GM12878 (cell line): Measurements from ENCODE around the gene HHIP.

ENCODE experiments used
- CHD2 ChIP-seq: IDR thresholded peaks from 2 replicates; pipeline ENCODE4 v1.6.1; 2011; ENCODE audit warnings: low read depth, low read length, improper control_type of control experiment, borderline replicate concordance
- CTCF ChIP-seq, 3 experiments: IDR thresholded peaks in 2 of 3; conservative IDR thresholded peaks in 1 of 3; 2 replicates each; pipeline ENCODE4 v1.5.1; 2011; ENCODE audit warnings: low read depth in 3 of 3, low read length in 3 of 3, mild to moderate bottlenecking in 3 of 3, control low read depth in 2 of 3, moderate library complexity in 2 of 3, inconsistent platforms in 1 of 3, mixed read lengths in 1 of 3; ENCODE audit not compliant: control insufficient read depth in 2 of 3, insufficient read depth in 1 of 3; ENCODE audit errors: extremely low read depth in 1 of 3
- EGR1 ChIP-seq, 2 experiments: IDR thresholded peaks; 1 replicate in 1 of 2; 2 replicates in 1 of 2; pipeline ENCODE4 v1.6.1; 2011 to 2012; ENCODE audit warnings: low read depth in 2 of 2, low read length in 2 of 2, borderline replicate concordance in 1 of 2, mild to moderate bottlenecking in 1 of 2, moderate library complexity in 1 of 2
- EP300 ChIP-seq, 2 experiments: fragments of 150-350 bp in 1 of 2; IDR thresholded peaks; 2 replicates each; pipeline ENCODE4 v1.6.1; 2011 to 2012; ENCODE audit warnings: low read depth in 2 of 2, low read length in 2 of 2, borderline replicate concordance in 1 of 2, improper control_type of control experiment in 1 of 2, inconsistent platforms in 1 of 2; ENCODE audit not compliant: control insufficient read depth in 1 of 2
- EZH2 ChIP-seq: IDR thresholded peaks from 2 replicates; pipeline ENCODE4 v1.6.1; 2012; ENCODE audit warnings: low read depth, mild to moderate bottlenecking, control low read depth, inconsistent platforms, low read length, borderline replicate concordance; ENCODE audit not compliant: control insufficient read depth
- NFYB ChIP-seq: IDR thresholded peaks from 2 replicates; pipeline ENCODE4 v1.6.1; 2011; ENCODE audit warnings: low read depth, mild to moderate bottlenecking, low read length, improper control_type of control experiment, moderate library complexity; ENCODE audit not compliant: insufficient read depth
- NR2C1 ChIP-seq: fragments of 450-650 bp; IDR thresholded peaks from 2 replicates; pipeline ENCODE4 v1.6.1; 2017; ENCODE audit warnings: antibody characterized with exemption, mild to moderate bottlenecking, moderate library complexity
- POLR2A ChIP-seq: IDR thresholded peaks from 2 replicates; pipeline ENCODE4 v1.6.1; 2011; ENCODE audit warnings: low read depth, mild to moderate bottlenecking, low read length
- RFX5 ChIP-seq: IDR thresholded peaks from 2 replicates; pipeline ENCODE4 v1.6.1; 2011; ENCODE audit warnings: low read depth, low read length, improper control_type of control experiment
- SP1 ChIP-seq: IDR thresholded peaks from one replicate; pipeline ENCODE4 v1.6.1; 2011; ENCODE audit warnings: low read depth, low read length
- SREBF1 ChIP-seq: IDR thresholded peaks from 2 replicates; pipeline ENCODE4 v1.6.1; 2012; ENCODE audit warnings: mild to moderate bottlenecking, low read length
- TF ChIP-seq, protein P1 (sequence below): IDR thresholded peaks from 2 replicates; pipeline ENCODE4 v1.6.1; 2012; ENCODE audit warnings: mild to moderate bottlenecking, low read depth, low read length

DNA sequence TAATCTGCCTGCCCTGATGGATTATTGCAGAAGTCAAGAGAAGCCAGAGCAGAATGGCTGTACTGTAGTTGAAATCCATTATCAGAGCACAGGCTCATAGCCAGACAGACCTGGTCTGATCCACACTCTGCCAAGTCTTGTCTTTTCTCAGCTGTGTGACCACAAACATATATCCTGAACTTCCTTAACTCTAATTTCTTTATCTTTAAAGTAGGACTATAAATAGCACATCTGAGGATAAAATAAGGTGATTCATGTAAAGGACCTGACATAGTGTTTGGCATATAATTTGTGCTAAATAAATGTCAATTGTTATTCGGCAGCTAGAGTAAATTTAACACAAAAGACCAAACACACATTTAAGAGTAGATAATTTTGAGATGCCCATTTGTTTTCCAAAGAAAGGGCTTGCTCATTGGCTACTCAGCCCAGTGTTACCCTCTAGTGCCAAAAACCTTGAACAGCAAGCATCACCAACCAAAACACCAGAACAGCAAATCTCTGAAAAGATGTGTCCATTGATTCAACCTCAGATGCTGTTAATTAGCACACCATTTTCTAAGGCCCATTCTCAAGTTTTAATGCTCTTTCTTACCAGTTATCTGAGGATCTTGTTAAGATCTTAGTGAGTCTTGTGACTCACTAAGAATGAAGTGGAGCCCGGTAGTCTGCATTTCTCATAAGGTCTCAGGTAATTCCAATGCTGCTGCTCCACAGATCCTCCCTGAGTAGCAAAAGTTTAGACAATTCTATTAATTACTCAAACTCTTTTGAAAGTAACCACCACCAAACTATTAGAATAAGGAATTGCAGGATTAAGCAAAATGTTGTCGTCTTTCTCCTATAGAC lies 108.8 kb downstream of the HHIP start:
- no peak for TF ChIP-seq EGR1 (IDR thresholded peaks at IDR 0.05; ENCODE audit: borderline replicate concordance in 1 of 2, low read depth in 2 of 2, low read length in 2 of 2)
- TF ChIP-seq CTCF (IDR thresholded peaks at IDR 0.05 in 2 of 3, conservative IDR thresholded peaks at IDR 0.05 in 1 of 3; ENCODE audit: control insufficient read depth in 2 of 3, extremely low read depth in 1 of 3, insufficient read depth in 1 of 3, low read depth in 3 of 3, low read length in 3 of 3): peak in 1 of 3 experiments; percentile 25; a peak in 3 of 6 replicates
- no peak for TF ChIP-seq SREBF1
- no peak for TF ChIP-seq NR2C1
- no peak for TF ChIP-seq NFYB
- TF ChIP-seq CHD2: no peak
- TF ChIP-seq EP300 (IDR thresholded peaks at IDR 0.05; ENCODE audit: borderline replicate concordance in 1 of 2, control insufficient read depth in 1 of 2, low read depth in 2 of 2, low read length in 2 of 2): no peak
- no peak for TF ChIP-seq POLR2A
- TF ChIP-seq SP1: no peak
- no peak for TF ChIP-seq EZH2
- TF ChIP-seq, protein P1, sequence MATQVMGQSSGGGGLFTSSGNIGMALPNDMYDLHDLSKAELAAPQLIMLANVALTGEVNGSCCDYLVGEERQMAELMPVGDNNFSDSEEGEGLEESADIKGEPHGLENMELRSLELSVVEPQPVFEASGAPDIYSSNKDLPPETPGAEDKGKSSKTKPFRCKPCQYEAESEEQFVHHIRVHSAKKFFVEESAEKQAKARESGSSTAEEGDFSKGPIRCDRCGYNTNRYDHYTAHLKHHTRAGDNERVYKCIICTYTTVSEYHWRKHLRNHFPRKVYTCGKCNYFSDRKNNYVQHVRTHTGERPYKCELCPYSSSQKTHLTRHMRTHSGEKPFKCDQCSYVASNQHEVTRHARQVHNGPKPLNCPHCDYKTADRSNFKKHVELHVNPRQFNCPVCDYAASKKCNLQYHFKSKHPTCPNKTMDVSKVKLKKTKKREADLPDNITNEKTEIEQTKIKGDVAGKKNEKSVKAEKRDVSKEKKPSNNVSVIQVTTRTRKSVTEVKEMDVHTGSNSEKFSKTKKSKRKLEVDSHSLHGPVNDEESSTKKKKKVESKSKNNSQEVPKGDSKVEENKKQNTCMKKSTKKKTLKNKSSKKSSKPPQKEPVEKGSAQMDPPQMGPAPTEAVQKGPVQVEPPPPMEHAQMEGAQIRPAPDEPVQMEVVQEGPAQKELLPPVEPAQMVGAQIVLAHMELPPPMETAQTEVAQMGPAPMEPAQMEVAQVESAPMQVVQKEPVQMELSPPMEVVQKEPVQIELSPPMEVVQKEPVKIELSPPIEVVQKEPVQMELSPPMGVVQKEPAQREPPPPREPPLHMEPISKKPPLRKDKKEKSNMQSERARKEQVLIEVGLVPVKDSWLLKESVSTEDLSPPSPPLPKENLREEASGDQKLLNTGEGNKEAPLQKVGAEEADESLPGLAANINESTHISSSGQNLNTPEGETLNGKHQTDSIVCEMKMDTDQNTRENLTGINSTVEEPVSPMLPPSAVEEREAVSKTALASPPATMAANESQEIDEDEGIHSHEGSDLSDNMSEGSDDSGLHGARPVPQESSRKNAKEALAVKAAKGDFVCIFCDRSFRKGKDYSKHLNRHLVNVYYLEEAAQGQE: no peak
- no peak for TF ChIP-seq RFX5
